Gastroesophageal sphincter (tissue), 4 donors: ENCODE data around the gene VWA2. TPM values are rescaled to one million over a fixed set of nuclear protein-coding genes. Genes with fewer than 3 reads are reported as not detected.

Experiments used
- ATAC-seq: fragments of 150-250 bp; one replicate; pipeline ENCODE4 v1.9.1; 2016; ENCODE audit warnings: mild to moderate bottlenecking, moderate library complexity
- H3K27ac ChIP-seq, 4 donors: fragments of 200-600 bp; sonication (generic) in 3 of 4; 1 replicate in 3 of 4; 2 replicates in 1 of 4; pipeline ENCODE4 v1.5.1; 2016 to 2019
- H3K27me3 ChIP-seq: fragments of 200-600 bp; sonication (generic); one replicate; pipeline ENCODE4 v1.5.1; 2019
- H3K36me3 ChIP-seq, 2 donors: fragments of 200-600 bp; sonication (generic); one replicate each; pipeline ENCODE4 v1.5.1; 2019; ENCODE audit warnings: control low read depth in 1 of 2
- H3K4me1 ChIP-seq, 3 donors: fragments of 200-600 bp; sonication (generic); 1 replicate in 2 of 3; 2 replicates in 1 of 3; pipeline ENCODE4 v1.5.1; 2016 to 2019; ENCODE audit warnings: control low read depth in 2 of 3
- H3K4me3 ChIP-seq, 2 donors: fragments of 200-600 bp; sonication (generic); one replicate each; pipeline ENCODE4 v1.5.1; 2019; ENCODE audit warnings: mild to moderate bottlenecking in 1 of 2, moderate library complexity in 1 of 2
- H3K9me3 ChIP-seq, 3 donors: fragments of 200-600 bp; sonication (generic); one replicate each; pipeline ENCODE4 v1.5.1; 2017 to 2019; ENCODE audit warnings: control low read depth in 2 of 3
- EP300 ChIP-seq: sonication (generic); formaldehyde crosslinking; IDR thresholded peaks from one replicate; pipeline ENCODE4 v1.6.1; 2017; ENCODE audit warnings: antibody characterized with exemption, mild to moderate bottlenecking
- POLR2A ChIP-seq, 2 donors: fragments of 450-650 bp; IDR thresholded peaks; one replicate each; pipeline ENCODE4 v1.6.1; 2017; ENCODE audit warnings: antibody characterized with exemption in 2 of 2, mild to moderate bottlenecking in 2 of 2, moderate library complexity in 1 of 2
- POLR2AphosphoS5 ChIP-seq: sonication (generic); formaldehyde crosslinking; IDR thresholded peaks from one replicate; pipeline ENCODE4 v1.6.1; 2017; ENCODE audit warnings: antibody characterized with exemption
- WGBS, 2 donors: methylation state at CpG; one replicate each; pipeline ENCODE4 v1.1.5; 2018; ENCODE audit warnings: low coverage in 1 of 2; 5-methylcytosine and 5-hydroxymethylcytosine counted together
- total RNA-seq, 4 donors: library from RNA; depleted of rRNA; stranded (reverse); fragments of >200 nt; gene quantifications; one replicate each; pipeline ENCODE4 v1.1.0, GENCODE V29; 2016
- TF ChIP-seq, protein P1 (sequence below), 4 experiments: fragments of 200-600 bp in 2 of 4; fragments of 450-650 bp in 2 of 4; sonication (generic) in 1 of 4; IDR thresholded peaks; one replicate each; pipeline ENCODE4 v1.5.1; 2017 to 2019; ENCODE audit warnings: antibody characterized with exemption in 4 of 4, mild to moderate bottlenecking in 2 of 4, moderate library complexity in 2 of 4

Gene VWA2
- total RNA-seq, 4 donors from 2014 or later = 0.13 to 0.25 TPM; not detected in 2

DNA sequence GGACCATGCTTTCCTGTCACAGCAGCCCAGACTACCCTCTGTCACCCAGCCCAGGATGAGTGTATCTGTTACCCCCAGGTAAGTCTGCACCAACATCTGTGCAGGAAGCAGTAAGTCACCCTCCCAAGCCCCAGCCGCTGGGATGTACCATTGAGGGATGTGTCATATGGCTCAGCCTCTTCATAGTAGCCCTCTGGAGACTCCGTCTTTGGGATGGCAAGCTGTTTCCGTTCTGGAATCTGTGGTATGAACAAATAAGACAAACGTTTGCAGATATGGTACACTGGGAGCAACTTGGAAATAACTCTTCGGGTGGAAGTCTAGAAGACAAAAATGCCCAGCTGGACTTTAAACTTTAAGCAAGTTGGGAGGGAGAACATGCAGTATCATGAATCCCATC is 84.0 kb downstream of the VWA2 start:
- Histone ChIP-seq H3K27ac (no peak overlapping the region), H3K4me1 (peaks cover 0 to 17% (median 0%) of the 10 kb centered on the region in 3 donors), H3K27me3 (no peaks in the 10 kb centered on the region), H3K9me3 (no peaks in the 10 kb centered on the region), H3K4me3 (no peak overlapping the region), H3K36me3 (peaks cover 0 to 35% of the 10 kb centered on the region in 2 donors)
- no peak for TF ChIP-seq POLR2A (IDR thresholded peaks at IDR 0.05)
- no peak for ATAC-seq
- whole genome bisulfite sequencing, 2 donors = 40 to 59% methylated on average over 1 to 3 of the region's 5 CpGs

DNA sequence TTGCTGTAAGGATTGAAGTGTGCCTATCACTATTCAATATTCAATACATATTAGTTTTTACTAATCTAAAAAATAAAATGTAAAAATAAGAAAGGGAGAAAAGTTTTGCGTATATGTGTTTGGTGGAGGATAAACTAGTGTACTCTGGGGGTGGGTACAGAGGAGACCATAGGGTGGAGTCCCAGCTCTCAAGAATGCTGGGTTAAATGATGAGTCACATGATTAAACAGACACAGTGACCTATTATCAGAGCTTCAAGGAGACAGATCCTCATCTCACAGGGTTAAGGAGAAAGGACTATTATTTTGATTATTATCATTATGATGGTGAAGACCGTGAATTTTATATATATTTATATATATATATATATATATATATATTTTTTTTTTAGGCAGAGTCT is 87.7 kb downstream of the VWA2 start:
- WGBS, 2 donors = 64 to 100% methylated on average over 1 to 2 of the region's 2 CpGs
- H3K27ac ChIP-seq = no peak overlapping the region
- peaks cover 0 to 32% (median 6%) of the 10 kb centered on the region in 3 donors for H3K4me1 ChIP-seq

DNA sequence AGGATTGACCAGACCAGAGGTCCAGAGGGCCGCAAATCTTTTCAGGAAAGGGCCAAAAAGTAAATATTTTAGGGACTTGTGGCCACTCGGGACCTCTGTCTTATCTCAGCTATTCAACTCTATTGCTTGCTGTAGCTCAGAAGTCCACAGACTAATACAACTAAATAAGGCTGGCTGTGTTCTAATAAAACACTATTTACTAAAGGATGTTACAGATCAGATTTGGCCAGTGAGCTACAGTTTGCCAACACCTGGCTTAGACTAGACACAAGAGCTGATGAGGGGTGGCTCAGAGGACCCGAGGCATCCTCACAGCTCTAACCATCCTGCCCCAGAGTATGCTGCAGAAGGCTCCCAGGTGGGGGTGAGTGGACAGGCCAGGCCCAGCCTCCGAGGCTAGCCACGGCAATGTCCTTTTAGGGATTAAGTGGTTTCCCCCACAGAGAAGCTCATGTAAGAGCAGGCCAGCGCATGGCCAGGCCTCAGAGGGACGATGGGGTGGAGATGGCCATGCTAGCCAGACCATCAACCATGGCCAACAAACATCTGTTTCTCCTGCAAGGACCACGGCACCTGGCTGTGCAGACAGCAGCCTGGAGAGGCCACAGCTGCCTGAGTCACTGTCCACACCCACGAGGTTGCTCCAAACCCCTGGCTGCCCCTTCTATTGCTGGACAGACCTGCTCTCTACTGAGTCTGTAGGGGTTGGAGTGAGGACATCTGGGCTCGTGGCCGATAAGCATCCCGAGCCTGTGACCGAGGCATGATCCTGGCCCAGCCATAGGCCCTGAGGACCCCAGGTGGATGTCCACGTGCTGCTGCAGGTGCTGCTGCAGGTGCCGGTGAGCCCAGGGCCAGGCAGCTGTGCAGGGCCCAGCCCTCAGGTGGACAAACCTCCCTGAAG is 88.7 kb downstream of the VWA2 start:
- Histone ChIP-seq H3K9me3 (no peaks in the 10 kb centered on the region), H3K27ac (peak overlapping the region in 3 of 4 donors; percentile 41 to 51 (median 43)), H3K4me3 (no peak overlapping the region), H3K27me3 (no peaks in the 10 kb centered on the region), H3K36me3 (peaks cover 0 to 24% of the 10 kb centered on the region in 2 donors), H3K4me1 (peaks cover 0 to 42% (median 6%) of the 10 kb centered on the region in 3 donors)
- WGBS, 2 donors = 64 to 86% methylated on average over 4 to 9 of the region's 15 CpGs
- ATAC-seq = peak; percentile 74
- TF ChIP-seq POLR2AphosphoS5 = no peak

More for the DNA sequence above, 87.7 kb downstream of the VWA2 start:
- peaks cover 0 to 33% of the 10 kb centered on the region in 2 donors for H3K36me3 ChIP-seq
- TF ChIP-seq EP300 (no peak), POLR2A (IDR thresholded peaks at IDR 0.05) (no peak), POLR2AphosphoS5 (no peak)
- TF ChIP-seq, protein P1, sequence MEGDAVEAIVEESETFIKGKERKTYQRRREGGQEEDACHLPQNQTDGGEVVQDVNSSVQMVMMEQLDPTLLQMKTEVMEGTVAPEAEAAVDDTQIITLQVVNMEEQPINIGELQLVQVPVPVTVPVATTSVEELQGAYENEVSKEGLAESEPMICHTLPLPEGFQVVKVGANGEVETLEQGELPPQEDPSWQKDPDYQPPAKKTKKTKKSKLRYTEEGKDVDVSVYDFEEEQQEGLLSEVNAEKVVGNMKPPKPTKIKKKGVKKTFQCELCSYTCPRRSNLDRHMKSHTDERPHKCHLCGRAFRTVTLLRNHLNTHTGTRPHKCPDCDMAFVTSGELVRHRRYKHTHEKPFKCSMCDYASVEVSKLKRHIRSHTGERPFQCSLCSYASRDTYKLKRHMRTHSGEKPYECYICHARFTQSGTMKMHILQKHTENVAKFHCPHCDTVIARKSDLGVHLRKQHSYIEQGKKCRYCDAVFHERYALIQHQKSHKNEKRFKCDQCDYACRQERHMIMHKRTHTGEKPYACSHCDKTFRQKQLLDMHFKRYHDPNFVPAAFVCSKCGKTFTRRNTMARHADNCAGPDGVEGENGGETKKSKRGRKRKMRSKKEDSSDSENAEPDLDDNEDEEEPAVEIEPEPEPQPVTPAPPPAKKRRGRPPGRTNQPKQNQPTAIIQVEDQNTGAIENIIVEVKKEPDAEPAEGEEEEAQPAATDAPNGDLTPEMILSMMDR (IDR thresholded peaks at IDR 0.05) = no peak
- no peaks in the 10 kb centered on the region for H3K9me3 ChIP-seq
- no peaks in the 10 kb centered on the region for H3K27me3 ChIP-seq
- ATAC-seq = no peak
- no peak overlapping the region for H3K4me3 ChIP-seq

DNA sequence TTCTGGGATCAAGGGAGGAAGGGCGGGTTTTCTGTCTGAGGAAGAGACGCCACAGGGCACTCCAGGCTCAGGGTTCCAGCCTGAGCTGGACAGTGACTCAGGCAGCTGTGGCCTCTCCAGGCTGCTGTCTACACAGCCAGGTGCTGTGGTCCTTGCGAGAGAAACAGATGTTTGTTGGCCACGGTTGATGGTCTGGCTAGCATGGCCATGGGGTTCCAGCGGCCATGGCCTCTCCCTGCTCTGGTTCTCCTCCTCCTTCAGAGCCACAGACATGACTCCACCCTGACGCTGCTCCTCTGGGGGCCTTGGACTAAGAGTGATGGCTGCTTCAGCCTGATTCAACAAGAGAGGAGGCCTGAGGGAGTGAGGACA is 89.4 kb downstream of the VWA2 start:
- 65% methylated on average over 4 of the region's 6 CpGs; no CpG with 5 or more reads in 1 of the 2 donors for whole genome bisulfite sequencing, 2 donors
- Histone ChIP-seq H3K9me3 (no peaks in the 10 kb centered on the region), H3K27me3 (no peaks in the 10 kb centered on the region), H3K4me3 (no peak overlapping the region), H3K27ac (peak overlapping the region in 3 of 4 donors; percentile 41 to 51 (median 43)), H3K36me3 (peaks cover 0 to 20% of the 10 kb centered on the region in 2 donors), H3K4me1 (peaks cover 0 to 48% (median 6%) of the 10 kb centered on the region in 3 donors)
- no peak for ATAC-seq
- no peak for TF ChIP-seq POLR2AphosphoS5
- TF ChIP-seq, protein P1 (IDR thresholded peaks at IDR 0.05) = no peak
- no peak for TF ChIP-seq POLR2A (IDR thresholded peaks at IDR 0.05)
- TF ChIP-seq EP300 = no peak

DNA sequence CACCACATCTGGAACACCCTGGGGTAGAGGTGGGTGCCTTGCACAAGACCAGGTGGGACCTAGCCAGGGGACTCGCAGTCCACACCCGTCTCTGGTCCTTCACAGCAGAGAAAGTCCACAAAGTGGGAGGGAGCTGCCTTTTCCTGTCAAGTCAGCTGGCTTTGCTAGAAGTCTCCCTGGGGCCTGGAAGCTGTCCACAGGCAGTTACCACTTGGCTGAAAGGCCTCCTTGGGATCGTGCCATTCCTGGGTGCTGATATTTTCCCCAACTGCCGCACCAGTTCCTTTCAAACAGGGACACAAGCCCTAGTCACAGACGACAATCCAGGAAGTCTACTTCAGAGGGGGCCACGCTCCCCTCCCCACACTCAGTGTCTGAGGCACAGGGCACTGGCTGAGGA is 89.8 kb downstream of the VWA2 start:
- H3K4me3 ChIP-seq = no peak overlapping the region
- peaks cover 0 to 20% of the 10 kb centered on the region in 2 donors for H3K36me3 ChIP-seq
- no CpG with 5 or more reads among the region's 6 CpGs for WGBS, 2 donors
- no peak for ATAC-seq
- TF ChIP-seq POLR2AphosphoS5 (no peak), EP300 (no peak), POLR2A (IDR thresholded peaks at IDR 0.05) (no peak)
- TF ChIP-seq, protein P1 (IDR thresholded peaks at IDR 0.05) = no peak
- no peaks in the 10 kb centered on the region for H3K27me3 ChIP-seq
- H3K4me1 ChIP-seq = peaks cover 0 to 52% (median 6%) of the 10 kb centered on the region in 3 donors
- H3K27ac ChIP-seq = peak overlapping the region in 3 of 4 donors; percentile 41 to 51 (median 43)
- no peaks in the 10 kb centered on the region for H3K9me3 ChIP-seq
